HCT116 (cell line): ENCODE results near the gene PLA2G2D. TPM values are rescaled to one million over a fixed set of nuclear protein-coding genes. Genes with fewer than 3 reads are reported as not detected.

Source experiments
- ATAC-seq: fragments of 200-7000 bp; cut with Tn5 transposase; 2 replicates; pipeline ENCODE4 v1.9.1; 2020; ENCODE audit warnings: mild to moderate bottlenecking, moderate library complexity
- BruUV-seq: library from RNA; stranded (reverse); fragments of 400-500 nt; replicated peaks from 2 replicates; lab custom pipeline; 2021; lab: Mats Ljungman, UMichigan
- CTCF ChIA-PET: fragments of 300-600 bp; sonication (Branson Sonifier 250); formaldehyde crosslinking; loops from one replicate; lab custom pipeline; 2021; ENCODE audit warnings: antibody characterized with exemption; lab: Charles Lee
- POLR2A ChIA-PET: fragments of 300-600, 350-600 bp; sonication (Branson Sonifier 250); formaldehyde crosslinking; loops from one replicate; lab custom pipeline; 2021; ENCODE audit warnings: antibody characterized with exemption; lab: Charles Lee
- RAD21 ChIA-PET, 2 experiments: fragments of 300-600 bp; sonication (Branson Sonifier 250); formaldehyde crosslinking; loops; one replicate each; lab custom pipeline; 2023; ENCODE audit warnings: low total read pairs in 2 of 2; ENCODE audit not compliant: uncharacterized antibody in 2 of 2, unreplicated experiment in 2 of 2, low non-redundant PET in 1 of 2; lab: Charles Lee
- DNase-seq: peaks from one replicate; pipeline ENCODE4 v3.0.0-alpha.2; 2010; ENCODE audit warnings: low read depth, low spot score
- H2AFZ ChIP-seq: fragments of 200-600 bp; shearing (Covaris generic), sonication (generic); 2 replicates; pipeline ENCODE4 v1.6.1; 2017; ENCODE audit warnings: low read depth, mixed run types, mixed read lengths, antibody characterized with exemption, low read length; ENCODE audit not compliant: poor library complexity, severe bottlenecking
- H3K27ac ChIP-seq: 2 replicates; pipeline ENCODE4 v1.5.1; 2012; ENCODE audit warnings: low read depth, low read length
- H3K27me3 ChIP-seq: fragments of 200-600 bp; sonication (generic); 2 replicates; pipeline ENCODE4 v1.6.1; 2016; ENCODE audit warnings: mixed run types, low read length, mixed read lengths; ENCODE audit not compliant: insufficient read depth
- H3K36me3 ChIP-seq, 2 experiments: fragments of 200-500 bp in 1 of 2; fragments of 200-600 bp in 1 of 2; sonication (Bioruptor generic) in 1 of 2; sonication (generic) in 1 of 2; 2 replicates each; pipeline versions ENCODE4 v1.5.1 to v1.6.1; 2014 to 2016; ENCODE audit warnings: low read length in 2 of 2, inconsistent platforms in 1 of 2, mixed read lengths in 1 of 2, mixed run types in 1 of 2; ENCODE audit not compliant: insufficient read depth in 2 of 2, control insufficient read depth in 1 of 2
- H3K4me1 ChIP-seq, 2 experiments: fragments of 200-600 bp in 1 of 2; sonication (generic) in 1 of 2; 2 replicates each; pipeline versions ENCODE4 v1.5.1 to v1.6.1; 2012 to 2017; ENCODE audit warnings: low read length in 2 of 2, inconsistent platforms in 1 of 2, mild to moderate bottlenecking in 1 of 2, mixed read lengths in 1 of 2, mixed run types in 1 of 2, moderate library complexity in 1 of 2; ENCODE audit not compliant: insufficient read depth in 2 of 2, control insufficient read depth in 1 of 2
- H3K4me2 ChIP-seq: fragments of 200-600 bp; sonication (generic); 2 replicates; pipeline ENCODE4 v1.6.1; 2017; ENCODE audit warnings: mixed run types, low read length, mixed read lengths
- H3K4me3 ChIP-seq, 2 experiments: fragments of 200-600 bp in 1 of 2; sonication (generic) in 1 of 2; replicated peaks in 1 of 2; 2 replicates each; pipeline ENCODE4 v1.5.1; 2011 to 2016; ENCODE audit warnings: low read length in 2 of 2, control low read depth in 1 of 2, low read depth in 1 of 2, mild to moderate bottlenecking in 1 of 2, mixed read lengths in 1 of 2, mixed run types in 1 of 2
- H3K79me2 ChIP-seq: fragments of 200-600 bp; sonication (generic); 2 replicates; pipeline ENCODE4 v1.6.1; 2017; ENCODE audit warnings: mild to moderate bottlenecking, mixed run types, low read length, moderate library complexity, mixed read lengths; ENCODE audit not compliant: insufficient read depth
- H3K9ac ChIP-seq: fragments of 200-600 bp; sonication (generic); 2 replicates; pipeline ENCODE4 v1.6.1; 2016; ENCODE audit warnings: low read length, mixed read lengths
- H3K9me2 ChIP-seq: fragments of 200-600 bp; sonication (generic), shearing (Covaris generic); 2 replicates; pipeline ENCODE4 v1.6.1; 2017; ENCODE audit warnings: mixed run types, mild to moderate bottlenecking, moderate library complexity; ENCODE audit not compliant: insufficient read depth
- H3K9me3 ChIP-seq, 2 experiments: fragments of 200-500 bp in 1 of 2; fragments of 200-600 bp in 1 of 2; sonication (Bioruptor generic) in 1 of 2; sonication (generic) in 1 of 2; 2 replicates each; pipeline ENCODE4 v1.6.1; 2014 to 2017; ENCODE audit warnings: low read length in 2 of 2, mixed read lengths in 2 of 2, inconsistent platforms in 1 of 2, low read depth in 1 of 2, mild to moderate bottlenecking in 1 of 2, mixed run types in 1 of 2, moderate library complexity in 1 of 2; ENCODE audit not compliant: control insufficient read depth in 1 of 2, insufficient read depth in 1 of 2
- H4K20me1 ChIP-seq: fragments of 200-600 bp; sonication (generic), shearing (Covaris generic); 2 replicates; pipeline ENCODE4 v1.6.1; 2017; ENCODE audit warnings: mixed run types, mild to moderate bottlenecking, moderate library complexity; ENCODE audit not compliant: insufficient read depth
- CBX3 ChIP-seq: IDR thresholded peaks from 2 replicates; pipeline ENCODE4 v1.6.1; 2012; ENCODE audit warnings: low read depth
- POLR2A ChIP-seq: IDR thresholded peaks from 2 replicates; pipeline ENCODE4 v1.7.0; 2011; ENCODE audit warnings: borderline replicate concordance; ENCODE audit not compliant: insufficient read depth, insufficient read length; ENCODE audit errors: extremely low read depth
- POLR2AphosphoS5 ChIP-seq: IDR thresholded peaks from 2 replicates; pipeline ENCODE4 v1.6.1; 2011; ENCODE audit warnings: mild to moderate bottlenecking, low read depth, low read length, moderate library complexity
- RAD21 ChIP-seq: IDR thresholded peaks from 2 replicates; pipeline ENCODE4 v1.6.1; 2012; ENCODE audit warnings: low read depth, mild to moderate bottlenecking
- SIN3A ChIP-seq: IDR thresholded peaks from 2 replicates; pipeline ENCODE4 v1.6.1; 2012; ENCODE audit warnings: low read depth
- SP1 ChIP-seq: IDR thresholded peaks from 2 replicates; pipeline ENCODE4 v1.6.1; 2012; ENCODE audit warnings: low read depth
- SRF ChIP-seq: IDR thresholded peaks from 2 replicates; pipeline ENCODE4 v1.6.1; 2012; ENCODE audit warnings: low read depth
- intact Hi-C: fragments of 100-400 bp; cut with micrococcal nuclease; formaldehyde crosslinking; loops from 2 replicates; pipeline ENCODE4 v1.10.0; 2022
- total RNA-seq: library from RNA; stranded (reverse); gene quantifications from one replicate; pipeline ENCODE4 v1.2.1, GENCODE V29; 2021; ENCODE audit not compliant: unreplicated experiment
- TF ChIP-seq, protein P1 (sequence below): IDR thresholded peaks from 2 replicates; pipeline ENCODE4 v1.6.1; 2012; ENCODE audit warnings: low read depth
- TF ChIP-seq, protein P2 (sequence below): IDR thresholded peaks from 2 replicates; pipeline ENCODE4 v1.6.1; 2011; ENCODE audit warnings: mild to moderate bottlenecking, low read length, moderate library complexity; ENCODE audit not compliant: insufficient replicate concordance; ENCODE audit errors: extremely low read depth
- TF ChIP-seq, protein P3 (sequence below), 3 experiments: fragments of 200-600 bp in 1 of 3; sonication (generic) in 1 of 3; IDR thresholded peaks in 2 of 3; conservative IDR thresholded peaks in 1 of 3; 2 replicates each; pipeline ENCODE4 v1.5.1; 2012 to 2017; ENCODE audit warnings: low read depth in 2 of 3, low read length in 2 of 3, antibody characterized with exemption in 1 of 3, borderline replicate concordance in 1 of 3, control low read depth in 1 of 3, mild to moderate bottlenecking in 1 of 3, mixed read lengths in 1 of 3, mixed run types in 1 of 3, moderate library complexity in 1 of 3; ENCODE audit not compliant: insufficient read depth in 1 of 3

The PLA2G2D gene
- total RNA-seq, 1 experiment from 2014 or later = not detected

DNA sequence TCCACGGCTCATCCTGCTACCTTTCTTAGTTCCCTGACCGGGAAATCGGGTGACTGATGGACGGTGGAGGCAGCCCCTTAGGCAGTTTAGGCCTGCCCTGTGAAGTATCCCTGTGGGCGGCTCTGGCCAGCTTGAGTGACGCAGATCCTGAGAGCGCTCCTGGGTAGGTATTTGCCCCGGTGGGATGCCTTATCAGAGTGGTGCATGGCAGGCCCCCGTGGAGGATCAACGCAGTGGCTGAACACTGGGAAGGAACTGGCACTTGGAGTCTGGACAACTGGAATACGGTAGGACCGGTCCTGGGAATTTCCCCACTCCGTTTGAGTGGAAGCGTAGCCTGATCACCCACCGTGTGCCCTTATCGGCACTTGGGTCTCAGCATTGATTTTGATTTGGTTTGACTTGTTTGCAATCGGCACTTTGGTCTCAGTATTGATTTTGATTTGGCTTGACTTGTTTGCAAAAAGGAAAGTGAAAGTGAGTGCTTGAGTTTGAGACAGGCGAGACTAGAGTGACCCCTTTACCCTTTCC, 35.0 kb upstream of the PLA2G2D start:
- CTCF ChIA-PET = interaction anchor here (3.5 kb wide), 1 partner anchor 180 kb away, joined by 20 read pairs; no protein-coding TSS in a partner anchor

More for the DNA sequence above, 35.0 kb upstream of the PLA2G2D start:
- no peaks in the 10 kb centered on the region for H3K36me3 ChIP-seq
- H3K27ac ChIP-seq = no peak overlapping the region
- H3K4me1 ChIP-seq = peaks cover 0 to 5% of the 10 kb centered on the region in 2 experiments; a peak in 2 of 4 replicates
- intact Hi-C loops = loop anchor here (5.0 kb wide), 1 partner anchor 492 kb away; the partner anchor contains the start of gene HTR6
- RAD21 ChIA-PET = no interaction called here
- no peak overlapping the region for H3K4me2 ChIP-seq
- H3K27me3 ChIP-seq = no peaks in the 10 kb centered on the region
- no peak overlapping the region for H3K4me3 ChIP-seq
- H3K9me2 ChIP-seq = no peaks in the 10 kb centered on the region
- peaks cover 0 to 3% of the 10 kb centered on the region in 2 experiments; a peak in 2 of 4 replicates for H3K9me3 ChIP-seq
- POLR2A ChIA-PET = no interaction called here
- H3K79me2 ChIP-seq = no peaks in the 10 kb centered on the region
- ATAC-seq = no peak
- no peak overlapping the region for H3K9ac ChIP-seq
- H4K20me1 ChIP-seq = no peaks in the 10 kb centered on the region
- no peak overlapping the region for H2AFZ ChIP-seq
- no TSS peak for BruUV-seq
- TF ChIP-seq POLR2AphosphoS5 (no peak), SRF (no peak), SP1 (no peak), SIN3A (no peak), CBX3 (no peak), POLR2A (no peak), RAD21 (no peak)
- TF ChIP-seq, protein P1, sequence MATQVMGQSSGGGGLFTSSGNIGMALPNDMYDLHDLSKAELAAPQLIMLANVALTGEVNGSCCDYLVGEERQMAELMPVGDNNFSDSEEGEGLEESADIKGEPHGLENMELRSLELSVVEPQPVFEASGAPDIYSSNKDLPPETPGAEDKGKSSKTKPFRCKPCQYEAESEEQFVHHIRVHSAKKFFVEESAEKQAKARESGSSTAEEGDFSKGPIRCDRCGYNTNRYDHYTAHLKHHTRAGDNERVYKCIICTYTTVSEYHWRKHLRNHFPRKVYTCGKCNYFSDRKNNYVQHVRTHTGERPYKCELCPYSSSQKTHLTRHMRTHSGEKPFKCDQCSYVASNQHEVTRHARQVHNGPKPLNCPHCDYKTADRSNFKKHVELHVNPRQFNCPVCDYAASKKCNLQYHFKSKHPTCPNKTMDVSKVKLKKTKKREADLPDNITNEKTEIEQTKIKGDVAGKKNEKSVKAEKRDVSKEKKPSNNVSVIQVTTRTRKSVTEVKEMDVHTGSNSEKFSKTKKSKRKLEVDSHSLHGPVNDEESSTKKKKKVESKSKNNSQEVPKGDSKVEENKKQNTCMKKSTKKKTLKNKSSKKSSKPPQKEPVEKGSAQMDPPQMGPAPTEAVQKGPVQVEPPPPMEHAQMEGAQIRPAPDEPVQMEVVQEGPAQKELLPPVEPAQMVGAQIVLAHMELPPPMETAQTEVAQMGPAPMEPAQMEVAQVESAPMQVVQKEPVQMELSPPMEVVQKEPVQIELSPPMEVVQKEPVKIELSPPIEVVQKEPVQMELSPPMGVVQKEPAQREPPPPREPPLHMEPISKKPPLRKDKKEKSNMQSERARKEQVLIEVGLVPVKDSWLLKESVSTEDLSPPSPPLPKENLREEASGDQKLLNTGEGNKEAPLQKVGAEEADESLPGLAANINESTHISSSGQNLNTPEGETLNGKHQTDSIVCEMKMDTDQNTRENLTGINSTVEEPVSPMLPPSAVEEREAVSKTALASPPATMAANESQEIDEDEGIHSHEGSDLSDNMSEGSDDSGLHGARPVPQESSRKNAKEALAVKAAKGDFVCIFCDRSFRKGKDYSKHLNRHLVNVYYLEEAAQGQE = no peak
- TF ChIP-seq, protein P2, sequence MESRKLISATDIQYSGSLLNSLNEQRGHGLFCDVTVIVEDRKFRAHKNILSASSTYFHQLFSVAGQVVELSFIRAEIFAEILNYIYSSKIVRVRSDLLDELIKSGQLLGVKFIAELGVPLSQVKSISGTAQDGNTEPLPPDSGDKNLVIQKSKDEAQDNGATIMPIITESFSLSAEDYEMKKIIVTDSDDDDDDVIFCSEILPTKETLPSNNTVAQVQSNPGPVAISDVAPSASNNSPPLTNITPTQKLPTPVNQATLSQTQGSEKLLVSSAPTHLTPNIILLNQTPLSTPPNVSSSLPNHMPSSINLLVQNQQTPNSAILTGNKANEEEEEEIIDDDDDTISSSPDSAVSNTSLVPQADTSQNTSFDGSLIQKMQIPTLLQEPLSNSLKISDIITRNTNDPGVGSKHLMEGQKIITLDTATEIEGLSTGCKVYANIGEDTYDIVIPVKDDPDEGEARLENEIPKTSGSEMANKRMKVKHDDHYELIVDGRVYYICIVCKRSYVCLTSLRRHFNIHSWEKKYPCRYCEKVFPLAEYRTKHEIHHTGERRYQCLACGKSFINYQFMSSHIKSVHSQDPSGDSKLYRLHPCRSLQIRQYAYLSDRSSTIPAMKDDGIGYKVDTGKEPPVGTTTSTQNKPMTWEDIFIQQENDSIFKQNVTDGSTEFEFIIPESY = no peak
- TF ChIP-seq, protein P3, sequence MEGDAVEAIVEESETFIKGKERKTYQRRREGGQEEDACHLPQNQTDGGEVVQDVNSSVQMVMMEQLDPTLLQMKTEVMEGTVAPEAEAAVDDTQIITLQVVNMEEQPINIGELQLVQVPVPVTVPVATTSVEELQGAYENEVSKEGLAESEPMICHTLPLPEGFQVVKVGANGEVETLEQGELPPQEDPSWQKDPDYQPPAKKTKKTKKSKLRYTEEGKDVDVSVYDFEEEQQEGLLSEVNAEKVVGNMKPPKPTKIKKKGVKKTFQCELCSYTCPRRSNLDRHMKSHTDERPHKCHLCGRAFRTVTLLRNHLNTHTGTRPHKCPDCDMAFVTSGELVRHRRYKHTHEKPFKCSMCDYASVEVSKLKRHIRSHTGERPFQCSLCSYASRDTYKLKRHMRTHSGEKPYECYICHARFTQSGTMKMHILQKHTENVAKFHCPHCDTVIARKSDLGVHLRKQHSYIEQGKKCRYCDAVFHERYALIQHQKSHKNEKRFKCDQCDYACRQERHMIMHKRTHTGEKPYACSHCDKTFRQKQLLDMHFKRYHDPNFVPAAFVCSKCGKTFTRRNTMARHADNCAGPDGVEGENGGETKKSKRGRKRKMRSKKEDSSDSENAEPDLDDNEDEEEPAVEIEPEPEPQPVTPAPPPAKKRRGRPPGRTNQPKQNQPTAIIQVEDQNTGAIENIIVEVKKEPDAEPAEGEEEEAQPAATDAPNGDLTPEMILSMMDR (IDR thresholded peaks at IDR 0.05 in 2 of 3, conservative IDR thresholded peaks at IDR 0.05 in 1 of 3; ENCODE audit: borderline replicate concordance in 1 of 3, insufficient read depth in 1 of 3, low read depth in 2 of 3, low read length in 2 of 3) = no peak
- no peak for DNase-seq
